HG02885 (cell line): ENCODE data around the gene MVB12B.
"Not testable (repeated sequence)": the region's sequence is repeated elsewhere in the genome, so short reads cannot be mapped to it uniquely, and the experiment has no call there.

Experiments
- ATAC-seq: cut with Tn5 transposase; IDR thresholded peaks from one replicate; pipeline ENCODE4 v1.9.1; 2021; ENCODE audit warnings: mild to moderate bottlenecking; ENCODE audit not compliant: unreplicated experiment, poor library complexity

The MVB12B gene

GRCh38 chr9:126326228-126327005, at the start of gene MVB12B:
Gene MVB12B (plus strand): TSS chr9:126326829. CDS start chr9:126326930, 101 bp downstream.
- ATAC-seq = no peak

- ATAC-seq = no peak
These were observed 42.7 kb upstream of the MVB12B start for GRCh38 chr9:126283799-126284465.

- not testable (repeated sequence) for ATAC-seq
These were observed 41.0 kb upstream of the MVB12B start for GRCh38 chr9:126285652-126286051.

GRCh38 chr9:126287166-126287866, 39.3 kb upstream of the MVB12B start:
- ATAC-seq = no peak

- no peak for ATAC-seq
These were observed 35.8 kb upstream of the MVB12B start for GRCh38 chr9:126290871-126291270.

GRCh38 chr9:126291925-126292324, 34.7 kb upstream of the MVB12B start:
- ATAC-seq = no peak

- no peak for ATAC-seq
These were observed 33.7 kb upstream of the MVB12B start for GRCh38 chr9:126292736-126293521.

GRCh38 chr9:126293522-126293889, 33.1 kb upstream of the MVB12B start:
- ATAC-seq = no peak

GRCh38 chr9:126294331-126295081, 32.1 kb upstream of the MVB12B start:
- no peak for ATAC-seq

GRCh38 chr9:126295082-126295477, 31.5 kb upstream of the MVB12B start:
- ATAC-seq = no peak

- ATAC-seq = no peak
These were observed 31.1 kb upstream of the MVB12B start for GRCh38 chr9:126295516-126295915.

GRCh38 chr9:126295936-126296600, 30.6 kb upstream of the MVB12B start:
- ATAC-seq = no peak

GRCh38 chr9:126296687-126297086, 29.9 kb upstream of the MVB12B start:
- no peak for ATAC-seq

GRCh38 chr9:126297661-126298060, 29.0 kb upstream of the MVB12B start:
- no peak for ATAC-seq

GRCh38 chr9:126298063-126298801, 28.4 kb upstream of the MVB12B start:
- ATAC-seq = no peak

- no peak for ATAC-seq
These were observed 26.8 kb upstream of the MVB12B start for GRCh38 chr9:126299706-126300276.

- no peak for ATAC-seq
These were observed 25.4 kb upstream of the MVB12B start for GRCh38 chr9:126301196-126301595.

- no peak for ATAC-seq
These were observed 24.5 kb upstream of the MVB12B start for GRCh38 chr9:126301985-126302603.
